ENCODE measurements around the gene BTN3A1. TPM values are rescaled to one million over a fixed set of nuclear protein-coding genes. Genes with fewer than 3 reads are reported as not detected.

Gene BTN3A1
- total RNA-seq, 2 donors from 2014 or later = 15.6 to 15.9 TPM

DNA sequence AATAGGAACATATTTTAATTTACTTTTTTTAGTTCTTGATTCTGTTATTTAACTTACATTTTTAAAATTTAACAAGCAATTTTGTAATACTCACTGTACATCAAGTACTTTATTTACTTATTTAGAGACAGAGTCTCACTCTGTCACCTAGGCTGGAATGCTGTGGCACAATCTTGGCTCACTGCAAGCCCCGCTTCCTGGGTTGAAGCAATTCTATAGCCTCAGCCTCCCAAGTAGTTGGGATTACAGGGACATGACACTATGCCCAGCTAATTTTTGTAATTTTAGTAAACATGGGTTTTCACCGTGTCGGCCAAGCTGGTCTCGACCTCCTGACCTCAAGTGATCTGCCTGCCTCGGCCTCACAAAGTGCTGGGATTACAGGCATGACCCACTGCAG, 45.2 kb downstream of the BTN3A1 start:
- WGBS = 92% methylated on average over 5 of the region's 5 CpGs
- DNase-seq (ENCODE audit: low spot score) = no peak

DNA sequence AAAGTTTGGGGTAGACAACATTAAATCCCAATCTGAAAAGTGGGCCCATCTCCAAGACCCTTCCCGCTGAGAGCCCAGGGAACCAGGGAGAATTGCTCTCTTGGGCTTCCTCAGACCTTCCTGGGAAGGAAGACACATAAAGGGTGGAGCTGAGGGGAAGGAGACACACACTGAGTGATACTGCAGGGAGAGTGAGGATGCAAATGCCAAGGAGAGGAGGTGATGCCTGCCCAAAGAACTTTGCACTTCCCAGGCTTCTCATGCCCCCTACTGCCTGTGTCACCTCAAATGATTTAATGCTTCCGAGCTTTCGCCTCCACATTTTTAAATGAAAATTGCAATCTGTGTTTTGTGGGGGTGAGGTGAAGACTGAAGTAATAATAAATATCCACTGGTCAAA, 48.2 kb downstream of the BTN3A1 start:
- no peaks in the 10 kb centered on the region for H3K27me3 ChIP-seq (replicated peaks; ENCODE audit: insufficient read depth)
- no peak overlapping the region for H3K4me3 ChIP-seq
- intact Hi-C loops (cut with DNase I) = no loop called here
- TF ChIP-seq POLR2A (IDR thresholded peaks at IDR 0.05) = no peak
- TF ChIP-seq, protein P1, sequence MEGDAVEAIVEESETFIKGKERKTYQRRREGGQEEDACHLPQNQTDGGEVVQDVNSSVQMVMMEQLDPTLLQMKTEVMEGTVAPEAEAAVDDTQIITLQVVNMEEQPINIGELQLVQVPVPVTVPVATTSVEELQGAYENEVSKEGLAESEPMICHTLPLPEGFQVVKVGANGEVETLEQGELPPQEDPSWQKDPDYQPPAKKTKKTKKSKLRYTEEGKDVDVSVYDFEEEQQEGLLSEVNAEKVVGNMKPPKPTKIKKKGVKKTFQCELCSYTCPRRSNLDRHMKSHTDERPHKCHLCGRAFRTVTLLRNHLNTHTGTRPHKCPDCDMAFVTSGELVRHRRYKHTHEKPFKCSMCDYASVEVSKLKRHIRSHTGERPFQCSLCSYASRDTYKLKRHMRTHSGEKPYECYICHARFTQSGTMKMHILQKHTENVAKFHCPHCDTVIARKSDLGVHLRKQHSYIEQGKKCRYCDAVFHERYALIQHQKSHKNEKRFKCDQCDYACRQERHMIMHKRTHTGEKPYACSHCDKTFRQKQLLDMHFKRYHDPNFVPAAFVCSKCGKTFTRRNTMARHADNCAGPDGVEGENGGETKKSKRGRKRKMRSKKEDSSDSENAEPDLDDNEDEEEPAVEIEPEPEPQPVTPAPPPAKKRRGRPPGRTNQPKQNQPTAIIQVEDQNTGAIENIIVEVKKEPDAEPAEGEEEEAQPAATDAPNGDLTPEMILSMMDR (IDR thresholded peaks at IDR 0.05) = no peak
- TF ChIP-seq POLR2AphosphoS5 (IDR thresholded peaks at IDR 0.05) = no peak
- DNase-seq (ENCODE audit: low spot score) = no peak
- no peaks in the 10 kb centered on the region for H3K4me1 ChIP-seq (replicated peaks)
- no peak overlapping the region for H3K27ac ChIP-seq
- WGBS = 93% methylated on average over 3 of the region's 3 CpGs
- H3K9me3 ChIP-seq = no peaks in the 10 kb centered on the region
- no peaks in the 10 kb centered on the region for H3K36me3 ChIP-seq

More for the DNA sequence above, 45.2 kb downstream of the BTN3A1 start:
- TF ChIP-seq POLR2AphosphoS5 (IDR thresholded peaks at IDR 0.05) (no peak), POLR2A (IDR thresholded peaks at IDR 0.05) (no peak)
- TF ChIP-seq, protein P1 (IDR thresholded peaks at IDR 0.05) = no peak
- H3K27ac ChIP-seq = no peak overlapping the region
- intact Hi-C loops (cut with DNase I) = no loop called here
- H3K4me3 ChIP-seq = no peak overlapping the region
- H3K4me1 ChIP-seq (replicated peaks) = no peaks in the 10 kb centered on the region
- no peaks in the 10 kb centered on the region for H3K9me3 ChIP-seq
- H3K27me3 ChIP-seq (replicated peaks; ENCODE audit: insufficient read depth) = no peaks in the 10 kb centered on the region
- no peaks in the 10 kb centered on the region for H3K36me3 ChIP-seq

DNA sequence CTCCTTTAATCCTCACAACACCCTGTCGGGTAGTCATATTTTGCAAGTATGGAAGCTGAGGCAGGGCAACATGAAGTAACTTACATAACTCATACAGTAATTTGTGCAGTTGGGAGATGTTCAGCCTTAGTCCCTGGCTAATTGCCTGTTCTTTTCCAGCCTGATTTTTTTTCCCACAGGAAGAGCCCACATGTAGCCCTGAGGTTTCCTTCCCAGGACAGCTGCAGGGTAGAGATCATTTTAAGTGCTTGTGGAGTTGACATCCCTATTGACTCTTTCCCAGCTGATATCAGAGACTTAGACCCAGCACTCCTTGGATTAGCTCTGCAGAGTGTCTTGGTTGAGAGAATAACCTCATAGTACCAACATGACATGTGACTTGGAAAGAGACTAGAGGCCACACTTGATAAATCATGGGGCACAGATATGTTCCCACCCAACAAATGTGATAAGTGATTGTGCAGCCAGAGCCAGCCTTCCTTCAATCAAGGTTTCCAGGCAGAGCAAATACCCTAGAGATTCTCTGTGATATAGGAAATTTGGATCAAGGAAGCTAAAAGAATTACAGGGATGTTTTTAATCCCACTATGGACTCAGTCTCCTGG, 50.7 kb downstream of the BTN3A1 start:
- intact Hi-C loops (cut with DNase I) = no loop called here
- H3K27me3 ChIP-seq (replicated peaks; ENCODE audit: insufficient read depth) = no peaks in the 10 kb centered on the region
- H3K4me3 ChIP-seq = no peak overlapping the region
- TF ChIP-seq POLR2A (IDR thresholded peaks at IDR 0.05) = no peak
- no peak for TF ChIP-seq POLR2AphosphoS5 (IDR thresholded peaks at IDR 0.05)
- TF ChIP-seq, protein P1 (IDR thresholded peaks at IDR 0.05) = no peak
- no peak overlapping the region for H3K27ac ChIP-seq
- H3K4me1 ChIP-seq (replicated peaks) = no peaks in the 10 kb centered on the region
- H3K36me3 ChIP-seq = no peaks in the 10 kb centered on the region
- 83% methylated on average over 1 of the region's 1 CpG for whole genome bisulfite sequencing
- no peak for DNase-seq (ENCODE audit: low spot score)
- H3K9me3 ChIP-seq = no peaks in the 10 kb centered on the region

DNA sequence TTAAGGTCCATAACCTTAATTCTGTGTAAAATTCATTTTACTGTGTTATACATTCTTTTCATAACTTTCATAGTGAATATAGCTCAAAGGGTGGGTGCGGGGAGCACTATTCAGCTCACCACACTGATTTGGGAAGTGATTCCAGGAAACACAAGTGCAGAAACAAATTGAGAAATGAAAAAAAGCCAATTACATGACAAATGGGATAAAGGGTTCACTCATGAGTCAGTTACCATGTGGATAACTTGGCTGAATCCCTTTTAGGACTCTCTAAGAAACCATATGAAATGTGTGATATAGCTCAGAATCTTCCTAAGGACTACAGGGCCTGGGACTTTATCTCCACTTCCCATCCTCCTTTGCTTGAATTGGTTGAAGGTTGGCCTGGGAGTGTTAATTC, 52.6 kb downstream of the BTN3A1 start:
- Histone ChIP-seq H3K4me1 (replicated peaks) (peaks cover 6% of the 10 kb centered on the region), H3K36me3 (peaks cover 0 to 2% of the 10 kb centered on the region in 2 donors), H3K9me3 (no peaks in the 10 kb centered on the region), H3K4me3 (no peak overlapping the region), H3K27ac (no peak overlapping the region), H3K27me3 (replicated peaks; ENCODE audit: insufficient read depth) (no peaks in the 10 kb centered on the region)
- TF ChIP-seq, protein P1 (IDR thresholded peaks at IDR 0.05) = no peak
- TF ChIP-seq POLR2AphosphoS5 (IDR thresholded peaks at IDR 0.05) = no peak
- no peak for TF ChIP-seq POLR2A (IDR thresholded peaks at IDR 0.05)
- DNase-seq (ENCODE audit: low spot score) = no peak
- intact Hi-C loops (cut with DNase I) = loop anchor here (5.0 kb wide), 1 partner anchor 68 kb away; no protein-coding TSS in a partner anchor
- 97% methylated on average over 1 of the region's 1 CpG for WGBS

DNA sequence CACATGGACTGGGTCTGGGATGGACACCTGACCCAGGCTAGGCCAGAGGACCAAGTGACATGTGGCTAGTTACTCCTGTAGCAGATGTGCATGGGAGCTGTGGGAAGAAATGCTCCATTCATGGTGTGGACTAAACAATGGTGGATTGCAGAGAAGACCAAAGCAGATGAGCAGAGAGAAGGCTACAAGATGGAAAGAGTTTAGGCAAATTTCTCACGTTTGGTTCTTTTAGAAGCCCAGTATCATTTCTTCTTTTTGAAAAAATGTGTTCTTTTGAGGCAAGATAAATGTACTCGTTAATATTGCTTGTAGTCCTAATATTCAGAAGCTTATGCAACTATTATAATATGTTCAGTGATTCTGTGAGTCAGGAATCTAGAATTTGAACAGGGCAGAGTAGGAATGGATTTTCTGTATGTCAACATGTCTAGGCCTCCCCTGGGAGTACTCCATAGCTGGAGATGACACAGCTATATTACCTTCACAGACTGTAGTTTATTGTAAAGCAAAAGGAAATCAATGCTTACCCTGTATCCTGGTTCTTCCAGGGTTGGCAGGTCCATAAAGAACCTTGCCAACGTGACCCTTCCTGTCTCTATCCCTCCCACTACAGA, 53.4 kb downstream of the BTN3A1 start:
- intact Hi-C loops (cut with DNase I) = loop anchor here (5.0 kb wide), 1 partner anchor 67 kb away; no protein-coding TSS in a partner anchor
- DNase-seq (ENCODE audit: low spot score) = no peak
- 83% methylated on average over 3 of the region's 3 CpGs for WGBS
- peaks cover 12% of the 10 kb centered on the region for H3K4me1 ChIP-seq (replicated peaks)
- H3K36me3 ChIP-seq = peaks cover 0 to 8% of the 10 kb centered on the region in 2 donors
- no peaks in the 10 kb centered on the region for H3K27me3 ChIP-seq (replicated peaks; ENCODE audit: insufficient read depth)
- H3K27ac ChIP-seq = no peak overlapping the region
- TF ChIP-seq, protein P1 (IDR thresholded peaks at IDR 0.05) = no peak
- TF ChIP-seq POLR2AphosphoS5 (IDR thresholded peaks at IDR 0.05) = no peak
- no peak for TF ChIP-seq POLR2A (IDR thresholded peaks at IDR 0.05)
- no peak overlapping the region for H3K4me3 ChIP-seq
- no peaks in the 10 kb centered on the region for H3K9me3 ChIP-seq
